HG03139 (cell line): Measurements from ENCODE around the gene SPATA22.
"Not testable (repeated sequence)": the region's sequence is repeated elsewhere in the genome, so short reads cannot be mapped to it uniquely, and the experiment has no call there.

Experiments used
- ATAC-seq: cut with Tn5 transposase; IDR thresholded peaks from one replicate; pipeline ENCODE4 v1.9.1; 2021; ENCODE audit not compliant: unreplicated experiment

SPATA22 gene

DNA sequence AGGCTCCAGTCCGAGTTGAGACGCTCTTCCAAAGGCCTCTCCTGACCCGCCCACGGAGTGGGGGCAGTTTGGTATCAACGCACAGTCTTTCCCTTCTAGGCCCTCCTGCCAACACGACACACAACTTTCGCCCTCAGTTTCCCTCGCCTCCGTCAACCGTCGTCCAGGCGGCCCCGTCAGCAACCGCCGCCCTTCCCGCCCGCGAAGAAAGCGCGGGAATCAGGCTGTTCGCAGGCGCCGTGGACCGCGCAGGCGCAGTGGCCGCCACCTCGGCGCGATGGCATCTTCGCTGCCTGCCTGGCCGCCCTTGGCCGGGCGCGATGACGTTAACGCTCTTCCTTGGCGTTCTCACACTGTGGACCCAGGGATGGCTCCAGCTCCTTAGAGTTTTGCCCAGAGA, at the start of gene SPATA22:
TSS of gene SPATA22 (minus strand) at position 221 of the 400 bp plus-strand sequence. CDS start 2,494 bp downstream, outside the sequence.
- ATAC-seq: no peak

GRCh38 chr17:3519472-3519871, 47.9 kb upstream of the SPATA22 start:
- ATAC-seq: not testable (repeated sequence)

DNA sequence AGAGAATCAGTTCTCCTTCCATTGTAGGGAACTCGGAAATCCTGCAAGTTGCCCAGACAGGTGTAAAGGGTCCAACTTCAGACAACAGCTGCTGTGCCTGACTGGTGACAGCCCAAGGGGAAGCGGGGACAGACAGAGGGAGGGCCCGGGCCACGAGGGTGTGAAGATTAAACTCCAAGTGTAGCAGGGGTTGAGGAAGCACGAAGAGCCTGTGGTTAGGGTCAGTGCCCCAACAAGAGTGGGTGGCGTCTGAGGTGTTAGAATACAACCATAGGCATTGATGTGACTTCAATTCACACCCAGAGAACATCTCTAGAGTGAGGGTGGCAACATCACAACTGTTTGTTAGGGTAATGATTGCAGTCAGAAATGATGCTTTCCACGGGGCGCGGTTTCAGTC, 43.3 kb upstream of the SPATA22 start:
- ATAC-seq: no peak

DNA sequence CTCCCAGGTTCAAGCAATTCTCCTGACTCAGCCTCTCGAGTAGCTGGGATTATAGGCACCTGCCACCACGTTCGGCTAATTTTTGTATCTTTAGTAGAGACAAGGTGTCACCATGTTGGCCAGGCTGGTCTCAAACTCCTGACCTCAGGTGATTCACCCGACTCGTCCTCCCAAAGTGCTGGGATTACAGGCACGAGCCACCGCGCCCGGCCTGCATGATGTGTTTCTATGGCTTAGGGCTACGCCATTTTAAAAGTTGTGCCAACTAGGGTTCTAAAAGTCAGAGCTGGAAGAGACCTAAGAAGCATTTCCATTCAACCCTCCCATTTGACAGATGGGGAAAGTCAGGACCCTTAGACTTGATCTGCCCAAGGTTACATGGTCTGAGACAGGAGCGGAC, 42.5 kb upstream of the SPATA22 start:
- ATAC-seq: not testable (repeated sequence)

DNA sequence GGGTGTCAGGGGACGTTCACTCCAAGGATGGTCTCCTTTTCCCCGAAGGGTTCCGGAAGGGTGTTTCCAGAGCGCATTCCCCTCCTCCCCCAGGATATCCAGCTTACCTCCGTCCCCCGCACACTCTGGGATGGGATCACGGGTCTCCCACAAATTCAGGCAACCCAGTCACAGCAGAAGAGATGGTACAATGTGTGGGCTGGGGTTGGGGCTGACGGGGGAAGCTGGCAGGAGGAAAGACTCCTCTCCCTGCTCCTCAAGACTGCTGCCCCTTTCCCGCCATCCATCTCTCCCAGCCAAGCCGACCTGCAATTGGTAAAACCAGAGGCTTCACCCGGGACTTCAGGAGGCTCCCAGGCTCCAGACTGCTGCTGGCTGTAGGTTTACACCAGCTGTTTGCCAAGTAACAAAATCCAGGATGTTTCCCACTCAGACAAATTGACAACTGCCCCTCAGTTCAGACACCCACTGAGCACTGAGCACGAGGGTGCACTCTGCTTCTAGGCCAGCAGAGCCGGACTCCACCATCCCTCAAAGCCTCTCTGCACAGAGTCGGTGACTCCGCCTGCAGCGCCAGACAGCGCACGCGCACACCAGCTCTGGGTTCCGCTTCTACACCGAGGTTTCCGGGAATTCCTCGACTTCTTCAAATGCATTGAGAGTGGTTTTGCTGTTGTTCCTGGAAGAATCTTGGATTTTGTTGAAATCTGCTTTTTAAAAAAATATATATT, 41.9 kb upstream of the SPATA22 start:
- ATAC-seq: no peak

DNA sequence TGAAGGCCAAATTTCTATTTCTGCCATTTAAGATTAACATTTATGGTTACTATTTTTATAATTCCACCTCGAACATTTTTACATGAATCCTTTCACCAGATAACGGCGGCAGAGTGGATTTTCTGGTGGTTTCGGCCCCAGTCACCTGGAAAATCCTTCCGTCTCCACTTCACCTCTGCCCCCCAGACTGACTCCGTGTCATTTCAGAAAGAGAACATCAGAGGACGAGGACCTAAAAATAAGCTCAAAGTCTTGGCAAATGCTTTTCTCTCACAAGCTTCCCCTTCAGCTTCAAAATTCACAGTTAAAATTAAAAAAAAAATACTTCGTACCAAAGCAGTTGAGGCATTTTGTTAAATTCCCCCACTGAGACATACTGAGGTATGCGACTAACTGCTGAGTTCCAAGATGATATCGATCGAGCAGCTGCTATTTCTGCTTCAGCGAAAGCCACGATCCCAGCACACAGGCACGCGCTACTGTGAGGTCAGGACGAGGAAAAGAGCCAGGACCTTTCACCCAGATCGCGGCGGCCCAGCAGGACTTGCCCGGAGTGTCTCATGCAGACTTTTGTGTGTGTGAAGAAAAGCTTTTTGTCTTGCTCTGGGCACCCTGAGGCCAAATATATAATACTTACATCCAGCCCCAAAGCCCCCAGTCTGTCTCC, 41.0 kb upstream of the SPATA22 start:
- ATAC-seq: no peak

DNA sequence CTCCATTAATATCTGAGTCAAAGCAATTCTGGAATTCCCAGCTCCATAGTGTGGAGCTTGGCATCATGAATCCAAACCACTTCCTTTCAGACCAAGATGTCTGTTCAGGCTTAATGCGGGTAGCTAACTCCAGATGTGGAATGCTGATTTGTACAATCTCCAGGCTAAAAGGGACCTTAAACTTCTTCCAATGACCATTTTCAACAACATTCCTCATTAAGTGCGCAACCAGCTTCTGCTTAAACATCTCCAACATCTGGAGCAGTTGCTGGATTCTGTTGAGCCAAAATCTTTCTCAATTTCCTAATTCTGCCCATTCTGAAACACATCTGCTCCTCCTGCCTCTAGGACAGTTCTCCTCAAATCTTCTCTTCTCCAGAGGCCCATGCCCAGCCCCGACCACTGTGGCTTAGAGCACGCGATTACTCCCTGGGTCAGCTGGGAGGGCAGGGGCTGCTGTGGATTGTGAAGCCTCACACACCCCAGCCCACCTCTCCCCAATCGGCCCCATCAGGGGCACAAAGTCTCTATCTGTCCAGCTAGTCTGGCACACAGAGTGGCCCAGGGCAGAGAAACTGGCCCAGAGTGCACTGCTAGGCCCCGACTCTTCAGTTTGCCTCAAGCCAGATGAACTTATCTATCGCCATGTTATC, 40.4 kb upstream of the SPATA22 start:
- no peak for ATAC-seq

DNA sequence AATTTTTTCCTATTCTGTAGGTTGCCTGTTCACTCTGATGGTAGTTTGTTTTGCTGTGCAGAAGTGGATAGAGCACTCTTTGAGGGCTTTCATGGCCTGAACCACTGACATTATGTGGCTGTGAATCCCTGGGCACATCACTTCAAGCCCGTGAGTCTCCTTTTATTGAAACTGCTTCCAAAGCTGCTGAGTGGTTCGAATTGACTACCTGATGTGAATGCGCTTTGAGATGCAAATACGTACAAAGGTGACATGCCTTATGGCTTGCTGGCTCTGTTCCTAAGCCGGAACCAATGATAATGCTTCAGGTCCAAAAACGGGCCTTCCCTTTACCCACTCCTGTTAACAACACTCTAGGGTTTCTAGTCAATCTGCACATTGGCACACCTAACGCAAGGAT, 38.5 kb upstream of the SPATA22 start:
- ATAC-seq: no peak

- no peak for ATAC-seq
These were observed 36.2 kb upstream of the SPATA22 start for GRCh38 chr17:3507869-3508268.

DNA sequence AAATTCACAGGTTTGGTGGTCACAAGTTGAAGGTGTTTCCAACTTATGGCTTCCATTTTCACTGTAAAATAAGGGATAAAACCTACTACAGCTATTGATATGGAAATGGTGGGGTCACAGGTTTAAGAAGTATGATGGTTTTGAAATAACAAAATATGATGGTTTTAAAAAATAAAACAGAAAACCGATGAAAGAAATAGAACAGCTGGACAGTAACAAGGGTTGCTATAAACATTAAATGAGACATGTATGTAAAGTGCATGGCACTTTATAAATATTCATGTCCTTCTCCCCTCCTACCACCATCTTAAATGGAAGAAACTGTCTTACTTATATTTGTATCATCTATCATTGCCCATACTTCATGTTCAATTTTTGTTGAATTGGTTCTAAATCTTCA, 35.5 kb upstream of the SPATA22 start:
- ATAC-seq: no peak

- ATAC-seq: no peak
These were observed 34.4 kb upstream of the SPATA22 start for GRCh38 chr17:3506054-3506453.

- ATAC-seq: no peak
These were observed 33.4 kb upstream of the SPATA22 start for GRCh38 chr17:3505008-3505407.

- no peak for ATAC-seq
These were observed 31.7 kb upstream of the SPATA22 start for GRCh38 chr17:3503285-3503684.

DNA sequence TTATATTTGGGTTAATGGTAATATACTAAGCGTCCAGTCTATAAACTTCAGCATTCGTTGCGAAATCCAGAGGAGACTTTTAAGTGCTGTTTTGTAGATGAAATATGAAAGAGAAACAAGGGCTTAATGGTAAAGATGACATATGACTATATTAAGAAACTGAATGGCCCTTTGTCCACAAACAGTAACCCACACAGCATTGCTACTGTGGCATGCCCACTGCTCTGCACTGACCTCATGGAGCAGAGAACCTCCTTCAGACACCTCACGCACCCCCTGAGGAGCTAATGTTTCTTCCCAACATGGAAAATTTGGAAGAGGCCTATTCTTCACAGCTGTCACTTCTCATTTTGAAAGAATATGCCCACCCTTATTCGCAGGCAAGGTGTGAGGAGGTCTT, 30.8 kb upstream of the SPATA22 start:
- ATAC-seq: no peak

DNA sequence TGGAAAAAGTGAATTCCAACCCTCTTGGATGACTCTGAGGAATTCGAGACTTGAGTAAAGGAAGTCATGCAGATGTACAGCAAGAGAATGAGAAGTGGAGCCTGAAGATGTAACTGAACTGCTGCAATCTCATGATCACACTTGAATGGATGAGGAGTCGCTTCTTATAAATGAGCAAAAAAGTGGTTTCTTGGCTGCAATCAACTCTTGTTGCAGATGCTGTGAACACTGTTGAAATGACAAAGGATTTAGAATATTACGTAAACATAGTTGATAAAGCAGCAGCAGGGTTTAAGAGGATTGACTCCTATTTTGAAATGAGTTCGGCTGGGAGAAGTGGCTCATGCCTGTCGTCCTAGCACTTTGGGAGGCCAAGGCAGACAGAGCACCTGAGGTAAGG, 29.7 kb upstream of the SPATA22 start:
- ATAC-seq: no peak

DNA sequence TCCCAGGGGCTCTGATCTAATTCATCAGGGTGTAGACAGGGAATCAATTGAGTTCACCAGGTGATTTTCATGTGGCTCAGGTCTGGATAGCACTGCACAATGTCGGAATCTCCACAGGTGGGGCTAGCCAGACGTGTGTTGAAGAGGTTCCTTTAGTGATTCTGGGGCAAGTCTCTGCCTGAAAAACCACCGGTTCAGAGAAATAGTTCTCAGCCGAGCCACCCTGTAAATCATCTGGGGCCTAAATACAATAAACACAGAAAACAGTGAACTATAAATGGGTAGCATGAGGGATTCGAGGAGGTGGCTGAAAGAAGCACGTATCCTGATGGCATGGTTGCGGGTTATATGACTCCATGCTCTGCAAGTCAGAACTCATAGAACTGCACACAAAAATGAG, 25.5 kb upstream of the SPATA22 start:
- no peak for ATAC-seq

- ATAC-seq: no peak
These were observed 14.0 kb upstream of the SPATA22 start for GRCh38 chr17:3485481-3486068.

GRCh38 chr17:3482852-3483251, 11.2 kb upstream of the SPATA22 start:
- no peak for ATAC-seq

DNA sequence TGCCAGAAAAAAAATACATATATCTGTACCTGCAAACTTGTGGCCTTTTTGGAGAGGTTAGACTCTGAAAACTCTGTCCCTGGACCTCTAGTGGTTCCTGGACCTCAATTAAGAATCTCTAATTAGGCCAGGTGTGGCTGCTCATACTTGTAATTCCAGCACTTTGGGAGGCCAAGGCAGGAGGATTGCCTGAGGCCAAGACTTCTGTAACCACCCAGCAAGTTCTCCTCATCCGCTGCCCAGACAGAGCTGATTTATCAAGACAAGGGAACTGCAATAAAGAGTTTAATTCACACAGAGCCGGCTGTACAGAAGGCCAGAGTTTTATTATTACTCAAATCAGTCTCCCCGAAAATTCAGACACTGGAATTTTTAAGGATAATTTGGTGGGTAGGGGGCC, 8.4 kb upstream of the SPATA22 start:
- no peak for ATAC-seq

DNA sequence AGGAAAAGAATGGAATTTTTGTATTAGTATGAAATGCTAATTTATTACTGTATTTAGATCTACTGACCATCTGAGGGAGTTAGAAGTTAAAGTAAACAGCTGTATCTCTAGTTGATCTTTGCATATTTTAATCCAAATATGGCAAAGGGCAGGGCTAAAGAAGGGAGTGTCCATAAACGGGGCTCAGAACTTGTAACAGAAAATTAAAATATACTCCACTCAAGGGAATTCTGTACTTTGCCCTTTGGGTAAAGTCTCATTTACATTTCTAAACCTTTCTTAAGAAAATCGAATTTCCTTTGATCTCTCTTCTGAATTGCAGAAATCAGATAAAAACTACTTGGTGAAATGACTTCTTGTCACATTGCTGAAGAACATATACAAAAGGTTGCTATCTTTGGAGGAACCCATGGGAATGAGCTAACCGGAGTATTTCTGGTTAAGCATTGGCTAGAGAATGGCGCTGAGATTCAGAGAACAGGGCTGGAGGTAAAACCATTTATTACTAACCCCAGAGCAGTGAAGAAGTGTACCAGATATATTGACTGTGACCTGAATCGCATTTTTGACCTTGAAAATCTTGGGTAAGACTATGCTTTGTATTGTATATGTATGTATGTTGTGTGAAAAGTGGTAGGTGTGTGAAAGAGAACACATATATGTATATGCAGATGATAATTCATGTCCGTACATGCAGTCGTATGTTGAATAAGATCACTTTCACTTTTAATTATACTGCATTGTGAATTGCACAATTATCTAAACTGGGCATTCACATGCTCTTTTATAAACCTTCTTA, 4.4 kb upstream of the SPATA22 start, which contains the start of gene ASPA:
TSS of gene ASPA (plus strand) at position 186 of the 799 bp plus-strand sequence. CDS start at position 349, 163 bp downstream.
- no peak for ATAC-seq

GRCh38 chr17:3475251-3475685, 3.6 kb upstream of the SPATA22 start:
- ATAC-seq: no peak
